HG03558 (cell line): Measurements from ENCODE around the gene LRGUK.

Source experiments
- ATAC-seq: cut with Tn5 transposase; IDR thresholded peaks from one replicate; pipeline ENCODE4 v1.9.1; 2021; ENCODE audit warnings: moderate number of reproducible peaks; ENCODE audit not compliant: unreplicated experiment; ENCODE audit errors: extremely low read depth

LRGUK gene

DNA sequence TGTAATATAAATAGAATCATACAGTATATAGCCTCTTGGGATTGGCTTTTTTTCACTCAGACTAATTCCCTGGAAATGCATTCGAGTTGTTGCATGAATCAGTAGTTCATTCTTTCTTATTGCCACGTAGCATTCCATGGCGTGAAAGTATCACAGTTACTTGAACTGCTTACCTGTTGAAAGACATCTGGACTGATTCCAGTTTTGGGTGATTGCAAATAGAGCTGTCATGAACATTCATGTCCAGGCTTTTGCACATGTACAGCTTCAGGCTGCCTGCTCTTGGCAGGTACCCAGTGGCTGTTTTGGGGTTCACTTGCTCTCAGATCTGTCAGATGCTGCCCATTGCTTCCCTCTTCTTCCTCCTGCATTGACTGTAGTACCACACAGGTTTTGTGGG is 54.9 kb downstream of the LRGUK start:
- ATAC-seq = no peak

DNA sequence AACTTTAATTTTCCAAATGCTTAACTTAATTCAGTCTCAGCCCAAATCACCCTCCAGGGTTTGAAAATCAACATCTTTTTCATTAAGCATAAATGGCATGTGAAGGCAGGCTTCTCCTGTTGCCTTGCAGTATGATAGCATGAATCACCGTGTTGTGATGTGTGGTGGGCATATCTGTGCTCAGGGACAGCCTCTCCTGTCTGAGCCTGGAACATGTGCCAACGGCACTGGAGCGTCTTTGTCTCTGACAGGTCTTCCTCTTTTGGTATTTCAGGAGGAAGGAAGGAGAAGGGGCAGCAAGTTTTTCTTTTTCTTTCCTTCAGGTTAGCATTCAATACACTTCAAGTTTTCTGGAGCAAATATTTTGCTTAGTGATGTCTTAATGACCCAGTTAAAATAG is 57.6 kb downstream of the LRGUK start:
- ATAC-seq = no peak

DNA sequence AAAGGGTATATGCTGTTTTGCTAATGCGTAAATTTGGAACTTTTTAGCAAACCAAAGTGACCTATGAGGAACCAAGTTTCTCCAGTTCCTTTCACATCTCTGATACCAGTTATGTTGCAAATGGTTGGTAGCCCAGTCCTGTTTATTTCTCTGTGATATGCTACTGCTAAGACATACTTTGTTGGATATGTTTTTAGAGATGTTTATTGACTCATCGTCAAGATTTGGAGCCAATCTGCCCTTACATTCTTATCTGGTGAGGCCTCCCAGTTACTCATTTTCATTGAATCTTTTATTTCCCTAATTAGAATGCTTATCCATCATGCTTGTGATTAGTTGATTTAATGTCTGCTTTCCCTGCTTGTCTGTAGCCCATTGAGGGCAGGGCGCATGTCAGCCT is 58.9 kb downstream of the LRGUK start:
- ATAC-seq = no peak

DNA sequence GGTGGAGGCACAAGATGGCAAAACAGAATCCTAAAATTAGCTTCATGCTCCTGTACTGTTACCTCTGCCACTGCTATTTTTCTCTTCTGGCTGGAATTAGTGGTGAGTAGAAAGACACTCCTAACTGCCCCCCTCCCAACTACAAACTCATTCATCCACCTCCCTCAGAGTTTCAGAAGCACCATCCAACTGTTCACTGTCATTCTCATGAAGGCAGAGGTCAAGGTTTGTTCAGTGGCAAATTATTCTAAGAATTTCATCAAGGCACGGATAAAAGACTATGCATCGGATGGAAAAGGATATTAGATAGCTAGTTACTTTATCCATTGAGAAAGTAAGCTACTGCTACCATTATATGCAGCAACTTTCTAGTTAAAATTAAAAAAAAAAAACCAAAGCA is 59.7 kb downstream of the LRGUK start:
- ATAC-seq = no peak

DNA sequence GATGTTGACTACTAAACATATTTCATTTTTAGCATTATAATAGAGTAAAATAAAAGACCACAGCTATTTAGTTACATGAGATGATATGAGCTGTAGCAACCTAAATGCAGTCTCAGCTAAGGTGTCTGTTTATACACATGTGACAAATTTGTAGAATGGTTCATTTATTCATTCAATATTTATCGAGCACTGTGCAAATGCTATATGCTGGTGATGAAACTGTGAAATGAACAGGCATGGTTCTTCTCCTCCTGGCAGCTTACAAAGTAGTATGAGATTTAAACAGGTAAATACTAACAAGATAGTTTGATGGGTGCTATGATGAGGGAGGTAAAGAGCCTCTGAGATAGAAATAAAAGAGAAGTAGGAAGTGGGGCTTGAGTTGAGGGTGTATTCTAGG is 60.8 kb downstream of the LRGUK start:
- no peak for ATAC-seq

DNA sequence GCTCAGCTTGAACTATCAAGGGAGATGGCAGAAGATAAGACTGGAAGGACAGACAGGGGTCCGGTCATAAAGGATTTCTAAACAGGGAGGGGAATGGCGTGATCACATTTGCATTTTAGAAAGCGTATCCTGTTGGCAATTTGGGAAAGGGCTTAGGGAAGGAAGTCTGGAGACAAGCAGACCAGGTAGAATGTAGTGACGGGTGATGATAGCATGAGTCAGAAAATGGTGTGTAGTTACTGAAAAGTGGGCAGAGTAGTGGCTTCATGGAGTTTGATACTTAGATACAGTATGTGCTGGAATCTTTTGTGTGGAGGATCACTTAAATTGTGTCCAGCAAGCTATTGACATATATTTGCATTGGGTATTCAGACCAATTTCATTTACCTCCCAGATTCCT is 61.2 kb downstream of the LRGUK start:
- ATAC-seq = no peak

DNA sequence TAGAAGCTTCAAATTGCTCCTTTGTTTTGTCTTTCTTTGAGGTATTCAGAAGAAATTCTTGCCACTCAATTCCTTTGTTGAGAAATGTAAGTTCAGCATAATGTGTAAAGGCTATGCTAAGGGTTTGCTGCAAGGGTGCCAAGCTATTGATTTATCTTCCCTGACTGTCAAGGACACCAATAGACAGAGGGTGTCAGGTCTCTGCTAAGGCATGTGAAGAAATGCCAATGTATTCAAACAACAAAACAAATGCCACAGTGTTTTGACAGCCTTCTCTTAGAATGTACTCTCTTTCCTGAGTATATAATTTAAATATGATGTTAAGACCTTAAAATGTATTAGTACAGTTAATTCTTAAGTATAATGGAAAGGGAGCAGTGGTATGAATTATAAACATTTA is 62.4 kb downstream of the LRGUK start:
- ATAC-seq = no peak

DNA sequence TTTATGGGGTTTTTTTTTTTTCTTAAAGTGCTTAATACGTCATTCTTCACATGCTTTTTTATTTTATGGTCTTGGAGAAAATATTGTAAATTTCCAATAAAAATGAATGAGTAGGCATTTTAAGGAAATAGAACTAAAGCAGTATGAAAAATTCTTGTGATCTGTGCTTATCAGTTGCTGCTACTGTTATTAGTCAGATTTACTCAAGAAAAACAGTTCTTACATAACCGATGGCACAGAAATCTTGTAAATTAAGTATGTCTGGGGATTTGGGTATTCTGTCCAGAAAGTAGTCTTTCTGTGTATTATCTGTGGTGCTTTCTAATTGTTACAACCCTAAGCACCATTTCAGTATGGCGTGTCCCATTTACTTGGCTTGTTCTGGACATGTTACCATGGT is 64.7 kb downstream of the LRGUK start:
- no peak for ATAC-seq

DNA sequence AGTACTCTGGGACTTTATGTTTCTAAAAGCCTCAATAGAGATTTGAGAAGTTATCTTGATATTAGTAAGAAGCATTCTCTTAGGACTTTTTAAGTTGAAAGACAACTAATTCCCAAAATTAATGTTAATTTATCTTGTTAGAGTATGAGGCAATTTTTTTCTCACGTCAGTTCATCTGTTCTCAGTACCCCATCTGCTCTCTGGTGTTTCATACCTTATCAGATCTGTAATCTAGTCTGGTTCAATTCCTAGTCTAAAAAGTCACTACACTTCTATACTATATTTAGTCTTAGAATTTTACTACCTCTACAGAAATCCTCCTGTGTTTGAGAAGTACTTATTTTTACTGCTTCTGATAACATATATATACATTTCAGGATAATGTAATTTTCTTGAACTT is 66.1 kb downstream of the LRGUK start:
- no peak for ATAC-seq

DNA sequence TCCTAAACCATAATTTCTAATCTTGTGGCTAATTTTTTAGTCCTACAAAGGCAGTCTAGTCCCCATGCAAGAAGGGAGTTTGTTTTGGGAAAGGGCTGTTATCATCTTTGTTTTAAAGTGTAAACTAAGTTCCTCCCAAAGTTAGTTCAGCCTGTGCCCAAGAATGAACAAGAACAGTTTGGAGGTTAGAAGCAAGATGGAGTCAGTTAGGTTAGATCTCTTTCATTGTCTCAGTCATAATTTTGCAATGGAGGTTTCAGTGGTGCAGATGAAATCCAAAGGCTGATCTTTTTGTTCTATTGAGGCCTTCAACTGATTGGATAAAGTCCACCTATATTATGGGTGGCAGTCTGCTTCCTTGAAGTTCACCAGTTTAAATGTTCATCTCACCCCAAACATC is 68.1 kb downstream of the LRGUK start:
- no peak for ATAC-seq

DNA sequence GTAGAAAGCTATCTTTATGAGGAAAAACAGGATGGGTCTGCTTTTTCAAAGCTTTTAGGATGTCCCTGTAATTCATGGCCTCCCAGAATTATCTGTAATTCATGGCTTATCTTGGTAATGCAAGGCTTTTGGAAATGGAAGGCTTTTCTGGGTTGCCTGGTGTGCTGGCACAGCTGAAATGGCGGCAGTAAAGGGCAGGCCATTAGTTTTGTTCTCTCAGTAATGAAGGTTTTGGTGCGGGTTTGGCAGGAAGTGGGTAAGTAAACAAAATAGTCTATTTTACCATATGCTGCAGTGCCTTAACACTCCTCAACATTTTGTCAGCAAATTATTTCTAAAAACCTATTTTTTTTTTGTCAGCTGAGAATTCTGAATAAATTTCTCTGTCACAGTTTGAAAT is 69.3 kb downstream of the LRGUK start:
- ATAC-seq = no peak

DNA sequence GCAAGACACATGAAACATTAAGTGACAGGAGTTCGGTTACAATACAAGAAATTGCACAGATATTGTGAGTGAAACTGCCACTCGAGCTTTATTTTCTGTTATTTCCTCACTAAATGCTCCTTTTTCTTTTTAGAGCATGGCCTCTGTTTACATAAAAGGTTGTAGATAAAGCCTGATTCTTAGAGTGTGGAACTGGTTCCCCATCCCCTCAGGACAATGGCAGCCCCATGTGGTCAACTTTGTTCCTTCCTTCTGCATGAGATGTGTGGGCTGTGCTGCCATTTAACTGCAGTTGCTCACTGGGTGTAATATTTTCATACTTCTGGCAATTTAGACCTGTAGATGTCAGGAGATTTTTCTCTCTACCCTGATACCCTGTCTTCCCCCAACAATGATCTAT is 70.2 kb downstream of the LRGUK start:
- ATAC-seq = no peak

DNA sequence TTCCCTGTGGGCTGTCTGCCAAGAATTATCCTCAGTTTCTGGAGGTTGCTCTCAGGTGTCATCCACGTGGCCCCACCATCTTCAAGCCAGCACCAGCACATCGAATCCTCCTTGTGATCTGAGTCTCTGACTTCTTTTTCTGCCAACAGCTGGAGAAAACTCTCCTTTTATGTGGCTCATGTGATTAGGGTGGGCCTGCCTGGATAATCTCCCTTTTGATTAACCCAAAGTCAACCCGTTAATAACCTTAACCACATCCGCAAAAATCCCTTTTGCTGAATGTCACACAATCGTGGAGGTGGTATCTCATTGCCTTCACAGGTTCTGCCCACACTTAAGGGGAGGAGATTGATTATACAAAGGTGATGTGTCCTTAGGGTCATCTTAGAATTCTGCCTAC is 73.8 kb downstream of the LRGUK start:
- no peak for ATAC-seq

DNA sequence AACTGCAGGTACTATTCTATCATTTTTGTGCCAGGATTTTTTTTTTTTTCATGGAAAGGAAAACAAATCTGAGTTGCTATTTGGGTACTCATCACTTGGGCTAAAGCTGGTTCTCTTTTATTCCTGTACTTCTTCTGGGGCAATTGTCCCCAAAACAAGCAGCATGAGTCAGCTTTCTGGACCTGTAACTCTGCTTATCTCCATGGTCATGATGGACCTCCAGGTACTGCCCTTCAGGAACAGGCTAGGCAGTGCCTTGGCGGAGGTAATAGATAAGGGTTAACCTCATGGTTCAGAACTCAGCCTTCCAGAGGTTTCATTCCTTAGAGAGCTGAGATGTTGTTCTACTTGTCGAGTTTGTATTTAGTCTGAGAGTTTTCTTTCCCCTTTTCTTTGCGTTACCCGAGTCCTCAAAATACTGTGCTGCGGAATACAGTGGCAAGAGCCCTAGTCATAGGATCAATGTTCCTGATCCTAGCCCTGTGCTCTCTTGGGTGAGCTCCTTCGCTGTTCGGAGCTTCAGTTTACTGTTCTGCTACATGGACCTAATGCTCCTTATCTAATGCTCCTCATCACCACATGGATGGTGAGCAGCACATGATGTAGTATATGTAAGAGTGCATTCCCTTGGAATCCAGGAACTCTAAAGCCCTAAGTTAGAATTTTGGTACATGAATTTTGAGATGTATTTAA is 74.6 kb downstream of the LRGUK start:
- ATAC-seq = no peak

DNA sequence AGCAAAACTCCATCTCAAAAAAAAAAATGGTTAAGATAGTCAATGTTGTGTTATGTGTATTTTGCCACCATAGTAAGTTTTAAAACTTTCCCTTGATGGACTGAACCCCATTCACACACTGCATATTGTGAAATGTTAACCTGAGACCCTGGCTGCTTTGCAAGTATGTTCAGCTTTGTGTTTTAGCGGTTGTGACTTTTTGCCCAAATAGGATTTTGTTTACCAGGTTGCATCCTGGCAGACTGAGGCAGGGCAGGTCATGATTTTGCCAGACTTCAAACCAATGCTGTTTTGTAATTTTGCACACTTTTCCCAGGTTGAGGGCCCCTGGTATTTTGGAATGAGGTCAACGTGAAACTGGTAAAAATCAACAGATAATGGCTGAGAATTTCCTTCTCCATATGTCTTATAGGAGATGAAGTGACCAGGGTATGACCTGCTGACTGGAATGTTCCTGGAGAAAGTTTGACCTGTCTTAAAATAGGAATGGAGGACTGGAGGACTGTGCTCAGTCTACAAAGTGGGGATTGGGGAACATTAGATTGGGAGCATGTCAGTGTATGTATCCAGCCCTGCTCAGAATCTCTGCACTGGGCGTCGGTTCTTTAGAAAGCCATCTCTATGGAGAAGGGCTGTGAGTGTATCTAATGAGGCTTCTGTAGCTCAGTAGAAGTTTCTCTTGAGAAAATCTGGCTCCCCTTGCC is 76.2 kb downstream of the LRGUK start:
- no peak for ATAC-seq

DNA sequence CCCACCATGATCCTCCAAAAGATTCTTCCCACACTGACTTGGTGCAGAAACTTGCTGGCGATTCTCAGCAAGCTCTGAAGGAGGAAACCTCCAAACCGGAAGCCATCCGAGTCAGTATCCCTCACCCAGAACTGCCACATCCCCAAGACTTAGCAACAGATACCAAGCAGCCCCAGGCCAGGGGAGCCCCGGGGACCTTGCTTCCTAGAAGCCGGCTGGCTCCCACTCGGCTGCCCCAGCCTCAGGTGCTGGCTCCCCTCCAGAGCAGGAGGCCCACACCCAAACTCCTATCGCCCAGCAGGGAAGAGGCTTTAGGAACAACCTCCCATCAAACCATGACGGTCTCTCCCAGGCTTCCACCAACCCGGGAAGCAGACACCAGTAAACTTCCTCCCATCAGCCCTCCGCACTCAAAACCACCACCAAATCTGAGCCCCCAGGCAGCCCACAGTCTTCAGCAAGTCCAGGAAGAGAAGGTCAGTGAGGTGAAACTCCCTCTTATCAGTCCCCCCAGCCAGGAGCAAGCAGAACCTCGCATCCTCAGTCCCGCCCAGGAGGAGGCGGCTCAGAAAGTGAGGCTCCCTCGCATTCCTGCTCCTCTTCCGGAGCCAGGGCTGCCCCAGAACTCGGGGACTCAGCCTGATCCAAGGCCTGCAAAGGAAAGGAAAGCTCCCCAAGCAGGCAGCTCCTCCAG is 82.3 kb downstream of the LRGUK start:
- no peak for ATAC-seq

DNA sequence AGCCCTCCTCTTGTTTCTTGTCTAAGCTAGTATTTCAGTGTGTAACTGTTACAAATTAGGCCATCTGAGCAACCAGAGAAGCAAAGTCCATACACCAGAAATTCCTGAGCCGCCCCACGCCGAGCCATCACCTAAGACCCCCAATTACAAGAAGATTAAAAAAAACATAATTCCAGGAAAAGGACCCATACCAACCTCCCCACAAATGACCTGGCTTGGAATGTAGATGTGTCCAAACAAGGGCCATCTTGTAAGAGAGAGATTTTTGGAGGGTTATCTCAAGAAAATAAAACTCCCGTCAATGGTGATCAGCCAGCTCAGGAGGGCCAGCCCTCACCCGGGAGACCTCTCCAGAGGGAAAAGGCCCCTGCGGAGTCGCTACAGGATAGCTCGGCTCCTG is 83.1 kb downstream of the LRGUK start:
- ATAC-seq = no peak

DNA sequence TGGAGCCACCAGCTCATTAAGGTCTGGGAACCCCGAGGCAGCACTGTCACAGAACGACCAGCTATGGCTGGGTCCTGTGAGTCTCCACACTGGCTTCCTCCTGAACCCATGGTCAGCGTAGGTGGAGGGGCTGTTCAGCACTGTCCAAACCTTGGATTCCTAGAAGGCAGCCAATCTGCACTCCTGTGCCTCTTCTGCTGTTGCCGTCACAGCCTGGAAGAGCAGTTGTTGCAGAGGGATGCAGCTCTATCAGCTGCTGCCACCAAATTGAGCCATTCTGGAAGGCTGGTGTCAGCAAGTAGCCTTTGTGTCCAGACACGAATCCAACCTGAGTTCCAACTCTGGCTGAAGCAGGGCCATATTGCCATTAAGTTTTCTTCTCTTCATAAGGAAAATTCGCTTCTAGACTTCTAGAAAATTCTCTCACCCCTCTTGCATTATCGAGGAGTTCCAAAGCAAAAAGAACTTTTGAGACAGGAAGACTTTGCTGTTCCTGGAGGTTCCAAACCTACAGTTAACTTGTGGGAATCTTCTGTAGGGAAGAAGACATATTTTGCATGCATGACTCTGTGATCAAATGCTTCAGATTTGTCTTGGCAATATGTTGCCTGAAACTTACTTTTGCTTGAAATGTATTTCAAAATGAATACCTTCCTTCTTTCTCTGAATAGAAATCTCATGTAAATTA is 84.0 kb downstream of the LRGUK start:
- ATAC-seq = no peak

DNA sequence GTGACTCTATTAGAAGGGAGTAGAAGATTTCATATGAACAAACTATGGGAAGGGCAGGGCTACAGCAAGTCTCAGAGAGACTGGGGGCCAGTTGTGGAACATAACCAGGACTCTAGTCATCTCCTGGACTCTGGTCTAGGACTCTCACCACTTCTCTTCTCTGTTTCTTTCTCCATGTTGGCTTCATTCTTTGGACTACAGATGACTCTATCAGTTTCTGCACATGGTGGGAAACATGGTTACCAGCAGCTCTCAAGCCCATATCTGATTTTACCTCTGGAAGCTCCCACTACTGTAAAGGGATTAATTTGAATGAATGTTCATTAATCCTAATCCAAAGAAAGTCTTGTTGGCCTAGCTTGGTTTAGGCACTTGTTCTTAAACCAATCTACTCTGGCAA is 84.7 kb downstream of the LRGUK start:
- ATAC-seq = no peak

DNA sequence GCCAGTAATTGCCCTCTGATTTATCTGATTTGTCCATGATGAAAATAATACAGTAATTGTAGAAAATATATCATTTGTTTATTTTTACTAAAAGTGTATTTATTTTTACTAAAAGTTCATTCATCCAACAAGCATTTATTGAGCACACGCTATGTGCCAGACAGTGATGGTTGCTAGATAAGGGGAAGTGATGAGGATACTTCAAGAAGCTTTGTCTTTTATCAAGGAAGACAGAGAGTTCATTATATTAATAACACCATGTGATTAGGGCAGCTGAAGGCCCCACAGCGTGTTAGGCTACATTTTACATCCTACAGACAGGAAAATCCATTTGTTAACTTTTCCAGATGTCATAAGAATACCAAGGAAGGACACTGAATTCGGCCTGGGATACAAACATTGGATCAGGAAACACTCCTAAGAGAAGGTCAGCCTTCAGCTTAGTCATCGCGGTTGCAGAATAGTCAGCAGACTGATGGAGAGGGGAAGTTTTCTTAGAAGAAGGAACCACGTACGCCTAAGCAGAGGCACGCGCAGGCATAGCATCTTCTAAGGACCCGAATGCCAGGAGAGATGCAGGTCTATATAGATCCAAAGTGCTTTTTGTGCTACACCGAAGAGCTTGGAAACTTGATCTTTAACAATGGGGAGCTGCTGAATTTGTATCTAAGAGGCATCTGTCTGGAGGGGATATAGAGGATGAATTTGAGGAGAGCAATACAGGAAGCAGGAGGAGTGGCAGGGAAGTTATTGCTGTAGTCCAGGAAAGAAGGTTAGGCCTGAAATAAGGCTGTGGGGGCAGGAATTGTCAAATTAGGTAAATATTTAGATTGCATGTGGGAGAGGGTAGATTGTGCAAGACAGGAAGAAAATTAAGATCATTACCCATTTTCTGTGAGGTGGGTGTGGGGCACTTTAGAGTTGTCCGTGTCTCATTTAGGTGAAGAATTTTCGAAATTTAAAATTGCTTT is 85.7 kb downstream of the LRGUK start:
- ATAC-seq = no peak
